Uterus (tissue), 2 donors: ENCODE measurements around the gene FASTK.

ENCODE experiments used
- CTCF ChIP-seq, 4 experiments: fragments of 200-600 bp in 2 of 4; fragments of 450-650 bp in 2 of 4; sonication (generic) in 2 of 4; IDR thresholded peaks; one replicate each; pipeline ENCODE4 v1.5.1; 2016 to 2019; ENCODE audit warnings: antibody characterized with exemption in 4 of 4, mild to moderate bottlenecking in 2 of 4, moderate library complexity in 1 of 4
- POLR2A ChIP-seq, 2 donors: fragments of 450-650 bp; IDR thresholded peaks; one replicate each; pipeline ENCODE4 v1.6.1; 2016; ENCODE audit warnings: antibody characterized with exemption in 2 of 2, mild to moderate bottlenecking in 1 of 2, moderate library complexity in 1 of 2

GRCh38 chr7:151035026-151035717 is 45.4 kb downstream of the FASTK start:
- TF ChIP-seq POLR2A (IDR thresholded peaks at IDR 0.05) (no peak), CTCF (IDR thresholded peaks at IDR 0.05) (no peak)
